Stimulated activated CD8-positive, alpha-beta memory T cell treated with anti-CD3 and anti-CD28 coated beads, Interleukin-7, amount 100 ng/mL, for 24 hours (primary cell): Measurements from ENCODE around the gene RNF213.

Experiments
- DNase-seq: peaks from one replicate; pipeline ENCODE4 v3.0.0-alpha.2; 2020; ENCODE audit warnings: low read depth

Gene RNF213

GRCh38 chr17:80260791-80261158, at the start of gene RNF213:
TSS of gene RNF213 (plus strand) at chr17:80260852. CDS start at chr17:80263682, 2,830 bp downstream.
- no peak for DNase-seq

DNA sequence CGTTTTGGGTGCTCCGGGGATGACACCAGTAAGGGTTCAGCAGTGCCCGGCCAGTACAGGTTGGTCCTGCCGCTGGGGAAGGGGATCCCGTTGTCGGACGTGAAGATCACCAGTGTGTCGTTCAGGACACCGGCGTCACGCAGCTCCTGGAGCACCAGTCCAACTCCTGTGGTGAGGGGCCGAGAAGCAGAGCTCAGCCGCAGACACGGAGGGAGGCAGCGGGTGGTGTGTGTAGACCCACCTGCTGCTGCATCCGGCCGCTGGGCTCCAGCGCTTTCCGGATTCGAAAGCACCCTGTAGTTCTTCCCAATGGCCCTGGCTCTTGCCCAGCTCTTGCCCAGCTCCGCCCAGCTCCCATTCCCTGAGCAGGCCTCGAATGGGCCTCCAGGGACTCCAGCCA, 48.5 kb upstream of the RNF213 start:
- no peak for DNase-seq

DNA sequence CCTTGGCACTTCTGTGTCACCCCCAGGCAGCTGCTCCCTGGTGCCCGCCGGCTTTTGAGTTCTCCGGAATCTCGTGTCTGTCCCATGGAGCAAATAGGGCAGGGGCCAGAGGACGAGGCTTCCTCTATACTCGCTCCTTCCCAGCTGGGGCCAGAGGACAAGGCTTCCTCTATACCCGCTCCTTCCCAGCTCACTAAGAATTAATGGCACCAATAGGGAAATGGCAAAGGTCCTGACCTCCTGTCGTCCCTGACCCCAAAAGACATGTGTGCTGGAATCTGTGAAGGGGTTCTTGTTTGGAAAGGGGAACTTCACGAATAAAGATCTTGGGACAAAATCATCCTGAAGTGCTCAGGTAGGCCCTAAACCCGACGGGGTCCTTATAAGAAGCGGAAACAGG, 48.1 kb upstream of the RNF213 start:
- DNase-seq: no peak

DNA sequence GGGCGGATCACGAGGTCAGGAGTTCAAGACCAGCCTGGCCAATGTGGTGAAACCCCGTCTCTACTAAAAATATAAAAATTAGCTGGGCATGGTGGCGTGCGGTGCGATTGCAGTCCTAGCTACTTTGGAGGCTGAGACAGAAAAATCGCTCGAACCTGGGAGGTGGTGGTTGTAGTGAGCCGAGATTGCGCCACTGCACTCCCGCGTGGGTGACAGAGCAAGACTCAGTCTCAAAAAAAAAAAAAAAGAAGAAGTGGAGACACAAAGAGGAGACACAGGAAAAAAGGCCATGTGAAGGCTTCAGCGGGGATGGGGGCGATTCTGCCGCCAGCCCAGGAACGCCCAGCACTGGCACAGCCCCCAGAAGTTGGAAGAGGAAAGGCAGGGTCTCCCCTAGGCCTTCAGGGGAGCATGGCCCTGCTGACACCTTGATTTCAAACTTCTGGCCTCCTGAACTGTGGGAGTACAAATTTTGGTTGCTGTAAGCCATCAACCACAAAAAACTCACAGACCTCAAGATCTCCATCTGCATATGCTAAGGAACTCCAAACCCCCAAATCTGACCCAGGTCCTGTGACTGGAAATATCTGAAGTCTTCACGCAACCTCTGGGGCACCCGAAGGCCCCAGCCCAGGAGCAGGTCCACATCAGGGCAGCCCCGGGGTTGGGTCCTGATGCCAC, 47.5 kb upstream of the RNF213 start:
- DNase-seq: no peak

DNA sequence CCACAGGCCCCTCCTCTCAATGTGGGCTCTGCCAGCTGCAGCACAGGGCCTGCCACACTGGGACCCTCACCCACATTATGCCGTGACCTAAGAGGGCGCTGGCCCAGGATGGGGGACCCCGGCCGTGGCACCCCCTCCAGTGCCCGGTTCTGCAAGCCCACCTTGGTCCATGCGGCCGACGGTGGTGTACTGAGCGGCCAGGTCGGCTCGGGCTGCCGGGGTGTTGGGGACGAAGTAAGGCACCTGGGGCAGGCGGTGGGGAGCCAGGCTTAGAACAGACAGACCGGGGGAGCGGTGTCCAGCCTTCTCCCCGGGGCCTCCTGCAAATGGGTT, 47.0 kb upstream of the RNF213 start:
- DNase-seq: no peak

GRCh38 chr17:80214012-80214877, 46.4 kb upstream of the RNF213 start:
- no peak for DNase-seq

DNA sequence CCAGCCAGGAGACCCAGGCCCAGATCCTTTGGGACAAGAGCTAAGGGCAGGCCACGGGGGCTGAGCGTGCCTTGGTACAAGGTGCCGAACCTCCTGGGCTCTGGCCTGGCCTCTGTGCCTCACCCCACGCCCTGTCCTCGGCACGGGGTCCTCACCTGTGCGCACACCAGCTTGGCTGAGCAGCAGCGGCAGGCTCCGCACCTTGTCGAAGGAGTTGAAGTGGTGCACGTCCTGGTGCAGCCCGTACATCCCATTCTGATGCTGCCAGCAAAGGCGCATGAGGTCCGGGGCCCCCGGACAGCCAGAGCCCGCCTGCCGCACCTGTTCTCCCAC, 45.8 kb upstream of the RNF213 start:
- DNase-seq: no peak

DNA sequence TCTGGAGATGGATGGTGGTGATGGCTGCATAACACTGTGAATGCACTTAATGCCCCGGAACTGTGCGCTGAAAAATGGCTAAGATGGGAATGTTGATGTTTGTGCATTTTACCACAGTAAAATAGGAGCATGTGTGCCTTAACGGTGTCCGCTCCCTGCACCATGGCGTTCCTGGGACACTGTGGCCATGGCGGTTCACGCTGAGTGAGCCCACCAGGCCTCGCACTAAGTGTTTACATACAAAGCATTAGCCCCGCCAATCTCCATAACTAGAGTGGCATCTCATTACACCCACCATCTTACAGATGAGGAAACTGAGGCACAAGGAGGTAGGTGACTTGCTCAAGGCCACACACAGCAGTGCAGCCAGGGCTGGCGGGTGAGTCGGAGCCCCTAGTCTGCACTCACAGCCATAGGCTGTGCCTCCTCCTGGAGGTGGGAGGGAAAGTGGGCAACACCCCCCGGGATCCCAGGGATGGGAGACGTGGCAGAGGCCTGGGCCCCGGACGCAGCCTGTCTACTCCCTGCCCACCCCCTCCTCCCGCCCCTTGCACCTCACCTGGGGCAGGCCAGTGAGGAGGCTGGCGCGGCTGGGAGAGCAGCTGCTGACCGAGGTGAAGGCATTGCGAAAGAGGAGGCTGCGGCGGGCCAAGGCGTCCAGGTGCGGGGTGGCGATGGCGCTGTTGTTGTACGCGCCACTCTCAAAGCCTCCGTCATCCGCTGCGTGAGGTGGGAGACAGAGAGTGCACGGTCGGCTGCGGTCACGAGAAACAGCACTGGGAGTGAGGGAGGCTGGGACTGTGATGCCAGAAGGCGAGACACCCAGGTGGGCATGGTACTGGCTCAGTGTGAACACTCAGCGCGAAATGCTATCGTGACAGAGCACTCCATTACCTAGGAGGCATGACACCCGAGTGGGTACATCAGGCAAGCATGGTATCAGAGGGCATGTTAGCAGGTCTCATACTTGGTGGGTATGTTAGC, 43.9 kb upstream of the RNF213 start:
- DNase-seq: no peak

- no peak for DNase-seq
Observed at GRCh38 chr17:80217703-80218362, 42.8 kb upstream of the RNF213 start.

GRCh38 chr17:80218391-80218790, 42.3 kb upstream of the RNF213 start:
- no peak for DNase-seq

GRCh38 chr17:80219013-80219762, 41.5 kb upstream of the RNF213 start:
- DNase-seq: peak; percentile 87

DNA sequence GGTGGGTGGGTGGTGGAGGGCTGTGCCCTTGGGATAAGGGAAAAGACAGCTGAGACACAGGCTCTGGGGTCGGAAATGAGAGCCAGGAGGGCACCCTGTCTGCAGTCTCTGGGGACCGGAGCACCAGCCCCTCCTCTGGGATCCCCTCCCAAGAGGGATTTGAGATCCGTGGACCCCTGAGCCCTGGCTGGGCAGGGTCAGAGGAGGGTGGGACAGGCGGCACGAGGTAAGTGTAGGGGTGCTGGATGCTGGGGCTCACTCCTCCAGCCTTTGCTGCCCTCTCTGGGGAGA, 40.9 kb upstream of the RNF213 start:
- DNase-seq: no peak

- peak; percentile 48 for DNase-seq
Observed at GRCh38 chr17:80220054-80220735, 40.5 kb upstream of the RNF213 start, which contains the start of the genes SGSH and SLC26A11. TSS of gene SGSH (minus strand) at chr17:80220333. CDS start at chr17:80220313, 20 bp downstream. TSS of gene SLC26A11 (plus strand) at chr17:80220427. CDS start at chr17:80221561, 1,134 bp downstream.

GRCh38 chr17:80220736-80221215, 39.9 kb upstream of the RNF213 start:
- no peak for DNase-seq

GRCh38 chr17:80221351-80222105, 39.1 kb upstream of the RNF213 start:
- DNase-seq: no peak

GRCh38 chr17:80222376-80223141, 38.1 kb upstream of the RNF213 start:
- no peak for DNase-seq

GRCh38 chr17:80223142-80223815, 37.4 kb upstream of the RNF213 start:
- DNase-seq: no peak

GRCh38 chr17:80223838-80224497, 36.7 kb upstream of the RNF213 start:
- no peak for DNase-seq
